ENCODE results near the gene SMIM38. TPM values are rescaled to one million over a fixed set of nuclear protein-coding genes. Genes with fewer than 3 reads are reported as not detected.
"Not testable (repeated sequence)": the region's sequence is repeated elsewhere in the genome, so short reads cannot be mapped to it uniquely, and the experiment has no call there.

SMIM38 gene
- total and polyA plus RNA-seq, 4 donors: 0.03 to 1.7 (median 0.07) TPM

DNA sequence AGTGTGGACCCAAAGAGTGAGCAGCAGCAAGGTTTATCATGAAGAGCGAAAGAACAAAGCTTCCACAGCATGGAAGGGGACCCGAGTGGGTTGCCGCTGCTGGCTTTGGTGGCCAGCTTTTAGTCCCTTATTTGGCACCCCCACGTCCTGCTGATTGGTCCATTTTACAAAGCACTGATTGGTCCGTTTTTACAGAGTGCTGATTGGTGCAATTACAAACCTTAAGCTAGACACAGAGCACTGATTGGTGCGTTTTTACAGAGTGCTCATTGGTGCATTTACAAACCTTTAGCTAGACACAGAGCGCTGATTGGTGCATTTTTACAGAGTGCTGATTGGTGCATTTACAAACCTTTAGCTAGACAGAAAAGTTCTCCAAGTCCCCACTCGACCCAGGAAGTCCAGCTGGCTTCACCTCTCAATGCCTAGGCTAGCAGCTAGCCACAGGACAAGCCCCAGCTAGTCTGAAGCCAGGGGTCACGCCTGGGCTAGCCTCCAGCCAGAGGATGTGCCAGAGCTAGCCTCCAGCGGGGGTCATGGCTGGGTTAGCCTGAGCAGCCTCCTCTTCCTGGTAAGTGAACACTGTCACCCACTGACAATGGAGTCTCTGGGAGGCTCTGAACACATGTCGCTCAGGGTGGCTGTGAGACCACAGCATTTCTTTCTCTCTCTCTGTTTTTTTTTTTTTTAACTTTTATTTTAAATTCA is 6.2 kb upstream of the SMIM38 start:
- H3K36me3 ChIP-seq (ENCODE audit: control insufficient read depth in 4 of 4, insufficient read depth in 3 of 4, low read depth in 1 of 4, low read length in 3 of 4); H3K4me1 ChIP-seq (ENCODE audit: control insufficient read depth in 4 of 4, insufficient read depth in 4 of 4, low read length in 3 of 4); H3K27ac ChIP-seq (ENCODE audit: low read depth in 1 of 2, low read length in 2 of 2); H3K4me3 ChIP-seq (ENCODE audit: low read depth in 1 of 3, low read length in 3 of 3); H3K9me3 ChIP-seq (ENCODE audit: control insufficient read depth in 4 of 4, low read length in 3 of 4); H3K27me3 ChIP-seq (ENCODE audit: control insufficient read depth in 4 of 4, insufficient read depth in 4 of 4, low read length in 3 of 4); H3K9ac ChIP-seq (ENCODE audit: low read depth in 1 of 2, low read length in 2 of 2): not testable (repeated sequence)
- 86% methylated on average over 11 of the region's 11 CpGs for WGBS
- DNase-seq (ENCODE audit: low spot score): peak; percentile 31

DNA sequence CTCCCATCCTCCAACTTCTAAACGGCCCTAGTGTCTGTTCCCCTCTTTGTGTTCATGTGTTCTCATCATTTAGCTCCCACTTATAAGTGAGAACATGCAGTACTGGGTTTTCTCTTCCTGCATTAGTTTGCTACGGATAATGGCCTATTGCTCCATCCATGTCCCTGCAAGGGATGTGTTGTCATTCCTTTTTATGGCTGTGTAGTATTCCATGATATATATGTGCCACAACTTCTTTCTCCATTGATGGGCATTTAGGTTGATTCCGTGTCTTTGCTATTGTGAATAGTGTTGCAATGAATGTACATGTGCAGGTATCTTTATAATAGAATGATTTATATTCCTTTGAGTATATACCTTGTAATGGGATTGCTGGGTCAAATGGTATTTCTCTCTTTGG is 5.6 kb upstream of the SMIM38 start:
- no peaks in the 10 kb centered on the region for H3K27me3 ChIP-seq (ENCODE audit: control insufficient read depth in 4 of 4, insufficient read depth in 4 of 4, low read length in 3 of 4)
- no peak overlapping the region for H3K4me3 ChIP-seq (ENCODE audit: low read depth in 1 of 3, low read length in 3 of 3)
- no peak overlapping the region for H3K27ac ChIP-seq (ENCODE audit: low read depth in 1 of 2, low read length in 2 of 2)
- no peaks in the 10 kb centered on the region for H3K36me3 ChIP-seq (ENCODE audit: control insufficient read depth in 4 of 4, insufficient read depth in 3 of 4, low read depth in 1 of 4, low read length in 3 of 4)
- no peak for TF ChIP-seq TAF1 (conservative IDR thresholded peaks at IDR 0.05)
- TF ChIP-seq, protein P1, sequence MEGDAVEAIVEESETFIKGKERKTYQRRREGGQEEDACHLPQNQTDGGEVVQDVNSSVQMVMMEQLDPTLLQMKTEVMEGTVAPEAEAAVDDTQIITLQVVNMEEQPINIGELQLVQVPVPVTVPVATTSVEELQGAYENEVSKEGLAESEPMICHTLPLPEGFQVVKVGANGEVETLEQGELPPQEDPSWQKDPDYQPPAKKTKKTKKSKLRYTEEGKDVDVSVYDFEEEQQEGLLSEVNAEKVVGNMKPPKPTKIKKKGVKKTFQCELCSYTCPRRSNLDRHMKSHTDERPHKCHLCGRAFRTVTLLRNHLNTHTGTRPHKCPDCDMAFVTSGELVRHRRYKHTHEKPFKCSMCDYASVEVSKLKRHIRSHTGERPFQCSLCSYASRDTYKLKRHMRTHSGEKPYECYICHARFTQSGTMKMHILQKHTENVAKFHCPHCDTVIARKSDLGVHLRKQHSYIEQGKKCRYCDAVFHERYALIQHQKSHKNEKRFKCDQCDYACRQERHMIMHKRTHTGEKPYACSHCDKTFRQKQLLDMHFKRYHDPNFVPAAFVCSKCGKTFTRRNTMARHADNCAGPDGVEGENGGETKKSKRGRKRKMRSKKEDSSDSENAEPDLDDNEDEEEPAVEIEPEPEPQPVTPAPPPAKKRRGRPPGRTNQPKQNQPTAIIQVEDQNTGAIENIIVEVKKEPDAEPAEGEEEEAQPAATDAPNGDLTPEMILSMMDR (IDR thresholded peaks at IDR 0.05; ENCODE audit: low read depth, low read length, missing input control): no peak
- TF ChIP-seq HNF4A (conservative IDR thresholded peaks at IDR 0.05): no peak
- no peak for TF ChIP-seq GABPA (IDR thresholded peaks at IDR 0.05 in 1 of 2, conservative IDR thresholded peaks at IDR 0.05 in 1 of 2)
- no peak for TF ChIP-seq EGR1 (IDR thresholded peaks at IDR 0.05; ENCODE audit: low read depth in 2 of 2)
- TF ChIP-seq RXRA (IDR thresholded peaks at IDR 0.05): no peak
- TF ChIP-seq RAD21 (IDR thresholded peaks at IDR 0.05): no peak
- no peak for TF ChIP-seq FOXA2 (IDR thresholded peaks at IDR 0.05)
- no peak for TF ChIP-seq SP1 (IDR thresholded peaks at IDR 0.05)
- TF ChIP-seq, protein P2, sequence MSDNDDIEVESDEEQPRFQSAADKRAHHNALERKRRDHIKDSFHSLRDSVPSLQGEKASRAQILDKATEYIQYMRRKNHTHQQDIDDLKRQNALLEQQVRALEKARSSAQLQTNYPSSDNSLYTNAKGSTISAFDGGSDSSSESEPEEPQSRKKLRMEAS (IDR thresholded peaks at IDR 0.05): no peak
- TF ChIP-seq JUND (IDR thresholded peaks at IDR 0.05): no peak
- no peak for TF ChIP-seq YY1 (IDR thresholded peaks at IDR 0.05)
- TF ChIP-seq, protein P3, sequence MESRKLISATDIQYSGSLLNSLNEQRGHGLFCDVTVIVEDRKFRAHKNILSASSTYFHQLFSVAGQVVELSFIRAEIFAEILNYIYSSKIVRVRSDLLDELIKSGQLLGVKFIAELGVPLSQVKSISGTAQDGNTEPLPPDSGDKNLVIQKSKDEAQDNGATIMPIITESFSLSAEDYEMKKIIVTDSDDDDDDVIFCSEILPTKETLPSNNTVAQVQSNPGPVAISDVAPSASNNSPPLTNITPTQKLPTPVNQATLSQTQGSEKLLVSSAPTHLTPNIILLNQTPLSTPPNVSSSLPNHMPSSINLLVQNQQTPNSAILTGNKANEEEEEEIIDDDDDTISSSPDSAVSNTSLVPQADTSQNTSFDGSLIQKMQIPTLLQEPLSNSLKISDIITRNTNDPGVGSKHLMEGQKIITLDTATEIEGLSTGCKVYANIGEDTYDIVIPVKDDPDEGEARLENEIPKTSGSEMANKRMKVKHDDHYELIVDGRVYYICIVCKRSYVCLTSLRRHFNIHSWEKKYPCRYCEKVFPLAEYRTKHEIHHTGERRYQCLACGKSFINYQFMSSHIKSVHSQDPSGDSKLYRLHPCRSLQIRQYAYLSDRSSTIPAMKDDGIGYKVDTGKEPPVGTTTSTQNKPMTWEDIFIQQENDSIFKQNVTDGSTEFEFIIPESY (IDR thresholded peaks at IDR 0.05): no peak
- TF ChIP-seq NR2F2 (IDR thresholded peaks at IDR 0.05): no peak
- peaks cover 0 to 8% (median 7%) of the 10 kb centered on the region in 4 donors for H3K9me3 ChIP-seq (ENCODE audit: control insufficient read depth in 4 of 4, low read length in 3 of 4)
- H3K4me1 ChIP-seq (ENCODE audit: control insufficient read depth in 4 of 4, insufficient read depth in 4 of 4, low read length in 3 of 4): no peaks in the 10 kb centered on the region
- no peak overlapping the region for H3K9ac ChIP-seq (ENCODE audit: low read depth in 1 of 2, low read length in 2 of 2)
- DNase-seq (ENCODE audit: low spot score): no peak
- WGBS: 87% methylated on average over 3 of the region's 3 CpGs

DNA sequence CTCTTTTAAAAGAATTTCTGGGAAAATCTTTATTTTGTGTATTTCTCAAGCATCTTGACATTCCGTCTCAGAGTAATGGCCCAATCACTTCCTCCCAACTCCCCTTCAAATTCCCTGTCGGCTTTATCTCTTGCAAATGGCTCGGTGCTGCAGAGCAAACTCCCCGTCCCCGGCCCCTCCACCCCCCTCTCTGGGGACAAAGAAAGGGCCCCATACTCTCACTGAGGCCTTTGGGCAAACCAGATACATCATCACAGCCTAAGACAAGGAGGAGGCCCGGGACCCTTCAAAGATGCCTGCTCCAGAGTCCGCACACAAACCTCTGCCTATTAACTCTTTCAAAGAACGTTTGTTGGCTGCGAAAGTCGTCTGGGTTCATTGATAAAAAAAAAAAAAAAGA is 3.9 kb upstream of the SMIM38 start:
- no peak overlapping the region for H3K9ac ChIP-seq (ENCODE audit: low read depth in 1 of 2, low read length in 2 of 2)
- peaks cover 0 to 3% (median 0%) of the 10 kb centered on the region in 4 donors for H3K9me3 ChIP-seq (ENCODE audit: control insufficient read depth in 4 of 4, low read length in 3 of 4)
- peak; percentile 32 for DNase-seq (ENCODE audit: low spot score)
- no peak overlapping the region for H3K4me3 ChIP-seq (ENCODE audit: low read depth in 1 of 3, low read length in 3 of 3)
- H3K4me1 ChIP-seq (ENCODE audit: control insufficient read depth in 4 of 4, insufficient read depth in 4 of 4, low read length in 3 of 4): no peaks in the 10 kb centered on the region
- 81% methylated on average over 10 of the region's 10 CpGs for WGBS
- peaks cover 0 to 3% (median 0%) of the 10 kb centered on the region in 4 donors for H3K27me3 ChIP-seq (ENCODE audit: control insufficient read depth in 4 of 4, insufficient read depth in 4 of 4, low read length in 3 of 4)
- no peak for TF ChIP-seq RXRA (IDR thresholded peaks at IDR 0.05)
- TF ChIP-seq, protein P3 (IDR thresholded peaks at IDR 0.05): no peak
- no peak for TF ChIP-seq RAD21 (IDR thresholded peaks at IDR 0.05)
- TF ChIP-seq EGR1 (IDR thresholded peaks at IDR 0.05; ENCODE audit: low read depth in 2 of 2): no peak
- no peaks in the 10 kb centered on the region for H3K36me3 ChIP-seq (ENCODE audit: control insufficient read depth in 4 of 4, insufficient read depth in 3 of 4, low read depth in 1 of 4, low read length in 3 of 4)
- no peak overlapping the region for H3K27ac ChIP-seq (ENCODE audit: low read depth in 1 of 2, low read length in 2 of 2)
